ENCODE results near the gene MFGE8. TPM values are rescaled to one million over a fixed set of nuclear protein-coding genes. Genes with fewer than 3 reads are reported as not detected.

The MFGE8 gene
- polyA plus RNA-seq, 1 of the 3 experiments (the other 2 are of a cell fraction), result 247 TPM

DNA sequence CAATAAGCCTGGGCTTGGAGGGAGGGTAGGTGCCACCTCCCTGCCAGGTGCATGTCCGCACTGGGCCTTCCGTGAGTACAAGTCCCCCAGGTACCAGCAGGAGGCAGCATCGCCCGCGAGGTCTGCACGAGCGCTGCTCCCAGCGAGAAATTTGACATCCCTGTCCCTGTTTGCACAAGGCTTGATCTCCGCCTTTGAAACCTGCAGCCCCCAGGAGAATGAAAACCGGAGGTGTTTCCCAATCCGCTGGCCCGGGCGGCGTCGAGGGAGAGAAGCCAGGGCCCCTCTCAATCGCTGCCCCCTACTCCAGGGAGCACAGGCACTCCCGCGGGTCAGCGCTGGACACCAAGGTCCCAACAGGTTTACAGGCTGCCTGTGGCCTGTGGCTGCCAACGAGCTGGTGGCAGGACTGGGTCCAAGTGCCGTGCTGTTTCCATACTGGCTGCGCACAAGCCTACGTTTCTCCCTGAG lies 18.8 kb downstream of the MFGE8 start:
- H3K4me3 ChIP-seq (ENCODE audit: low read depth in 2 of 2, low read length in 1 of 2), result peak overlapping the region; percentile 49 to 60
- ChIA-PET POLR2A (no interaction called here), CTCF (interaction anchor here (0.6 to 5.7 kb wide), 7 partner anchors 9 to 237 kb away, joined by 3 to 29 read pairs (median 4); no protein-coding TSS in a partner anchor)
- peak; percentile 80 for DNase-seq
- no peaks in the 10 kb centered on the region for H3K9me3 ChIP-seq
- WGBS (ENCODE audit: low lambda C conversion rate), result 7% methylated on average over 14 of the region's 23 CpGs
- no peak overlapping the region for H2AFZ ChIP-seq (ENCODE audit: low read depth)
- no peaks in the 10 kb centered on the region for H3K36me3 ChIP-seq (replicated peaks in 1 of 2; ENCODE audit: control insufficient read depth in 1 of 2, insufficient read depth in 2 of 2, low read length in 1 of 2)
- H3K9ac ChIP-seq, result no peak overlapping the region
- no peaks in the 10 kb centered on the region for H3K27me3 ChIP-seq (ENCODE audit: insufficient read depth)
- peaks cover 5 to 23% of the 10 kb centered on the region in 2 experiments; a peak in 2 of 4 replicates for H3K4me1 ChIP-seq (ENCODE audit: control insufficient read depth in 1 of 2, insufficient read depth in 2 of 2, low read depth in 1 of 2, low read length in 1 of 2)
- H3F3A ChIP-seq (replicated peaks; ENCODE audit: insufficient read depth), result peaks cover 3% of the 10 kb centered on the region
- peak overlapping the region; percentile 80 for H3K4me2 ChIP-seq
- H3K79me2 ChIP-seq (ENCODE audit: insufficient read depth), result no peaks in the 10 kb centered on the region
- TF ChIP-seq, protein P1, sequence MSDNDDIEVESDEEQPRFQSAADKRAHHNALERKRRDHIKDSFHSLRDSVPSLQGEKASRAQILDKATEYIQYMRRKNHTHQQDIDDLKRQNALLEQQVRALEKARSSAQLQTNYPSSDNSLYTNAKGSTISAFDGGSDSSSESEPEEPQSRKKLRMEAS (IDR thresholded peaks at IDR 0.05; ENCODE audit: low read depth), result 0 out of 2 replicates have a peak, but pooled peaks have one; percentile 47
- TF ChIP-seq RAD21 (IDR thresholded peaks at IDR 0.05; ENCODE audit: low read length) (peak; percentile 64), SMC3 (IDR thresholded peaks at IDR 0.05; ENCODE audit: low read depth, low read length) (peak; percentile 43)
- TF ChIP-seq, protein P2, sequence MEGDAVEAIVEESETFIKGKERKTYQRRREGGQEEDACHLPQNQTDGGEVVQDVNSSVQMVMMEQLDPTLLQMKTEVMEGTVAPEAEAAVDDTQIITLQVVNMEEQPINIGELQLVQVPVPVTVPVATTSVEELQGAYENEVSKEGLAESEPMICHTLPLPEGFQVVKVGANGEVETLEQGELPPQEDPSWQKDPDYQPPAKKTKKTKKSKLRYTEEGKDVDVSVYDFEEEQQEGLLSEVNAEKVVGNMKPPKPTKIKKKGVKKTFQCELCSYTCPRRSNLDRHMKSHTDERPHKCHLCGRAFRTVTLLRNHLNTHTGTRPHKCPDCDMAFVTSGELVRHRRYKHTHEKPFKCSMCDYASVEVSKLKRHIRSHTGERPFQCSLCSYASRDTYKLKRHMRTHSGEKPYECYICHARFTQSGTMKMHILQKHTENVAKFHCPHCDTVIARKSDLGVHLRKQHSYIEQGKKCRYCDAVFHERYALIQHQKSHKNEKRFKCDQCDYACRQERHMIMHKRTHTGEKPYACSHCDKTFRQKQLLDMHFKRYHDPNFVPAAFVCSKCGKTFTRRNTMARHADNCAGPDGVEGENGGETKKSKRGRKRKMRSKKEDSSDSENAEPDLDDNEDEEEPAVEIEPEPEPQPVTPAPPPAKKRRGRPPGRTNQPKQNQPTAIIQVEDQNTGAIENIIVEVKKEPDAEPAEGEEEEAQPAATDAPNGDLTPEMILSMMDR (IDR thresholded peaks at IDR 0.05), result peak; percentile 67
- TF ChIP-seq, protein P3, sequence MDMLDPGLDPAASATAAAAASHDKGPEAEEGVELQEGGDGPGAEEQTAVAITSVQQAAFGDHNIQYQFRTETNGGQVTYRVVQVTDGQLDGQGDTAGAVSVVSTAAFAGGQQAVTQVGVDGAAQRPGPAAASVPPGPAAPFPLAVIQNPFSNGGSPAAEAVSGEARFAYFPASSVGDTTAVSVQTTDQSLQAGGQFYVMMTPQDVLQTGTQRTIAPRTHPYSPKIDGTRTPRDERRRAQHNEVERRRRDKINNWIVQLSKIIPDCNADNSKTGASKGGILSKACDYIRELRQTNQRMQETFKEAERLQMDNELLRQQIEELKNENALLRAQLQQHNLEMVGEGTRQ (IDR thresholded peaks at IDR 0.05; ENCODE audit: borderline replicate concordance, low read depth, low read length), result no peak
- TF ChIP-seq, protein P4, sequence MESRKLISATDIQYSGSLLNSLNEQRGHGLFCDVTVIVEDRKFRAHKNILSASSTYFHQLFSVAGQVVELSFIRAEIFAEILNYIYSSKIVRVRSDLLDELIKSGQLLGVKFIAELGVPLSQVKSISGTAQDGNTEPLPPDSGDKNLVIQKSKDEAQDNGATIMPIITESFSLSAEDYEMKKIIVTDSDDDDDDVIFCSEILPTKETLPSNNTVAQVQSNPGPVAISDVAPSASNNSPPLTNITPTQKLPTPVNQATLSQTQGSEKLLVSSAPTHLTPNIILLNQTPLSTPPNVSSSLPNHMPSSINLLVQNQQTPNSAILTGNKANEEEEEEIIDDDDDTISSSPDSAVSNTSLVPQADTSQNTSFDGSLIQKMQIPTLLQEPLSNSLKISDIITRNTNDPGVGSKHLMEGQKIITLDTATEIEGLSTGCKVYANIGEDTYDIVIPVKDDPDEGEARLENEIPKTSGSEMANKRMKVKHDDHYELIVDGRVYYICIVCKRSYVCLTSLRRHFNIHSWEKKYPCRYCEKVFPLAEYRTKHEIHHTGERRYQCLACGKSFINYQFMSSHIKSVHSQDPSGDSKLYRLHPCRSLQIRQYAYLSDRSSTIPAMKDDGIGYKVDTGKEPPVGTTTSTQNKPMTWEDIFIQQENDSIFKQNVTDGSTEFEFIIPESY (IDR thresholded peaks at IDR 0.05; ENCODE audit: borderline replicate concordance, low read depth), result no peak
- H3K27ac ChIP-seq (ENCODE audit: low read depth in 2 of 2, low read length in 1 of 2), result no peak overlapping the region
- H3K9me2 ChIP-seq, result no peaks in the 10 kb centered on the region
- no peaks in the 10 kb centered on the region for H4K20me1 ChIP-seq (ENCODE audit: insufficient read depth)

DNA sequence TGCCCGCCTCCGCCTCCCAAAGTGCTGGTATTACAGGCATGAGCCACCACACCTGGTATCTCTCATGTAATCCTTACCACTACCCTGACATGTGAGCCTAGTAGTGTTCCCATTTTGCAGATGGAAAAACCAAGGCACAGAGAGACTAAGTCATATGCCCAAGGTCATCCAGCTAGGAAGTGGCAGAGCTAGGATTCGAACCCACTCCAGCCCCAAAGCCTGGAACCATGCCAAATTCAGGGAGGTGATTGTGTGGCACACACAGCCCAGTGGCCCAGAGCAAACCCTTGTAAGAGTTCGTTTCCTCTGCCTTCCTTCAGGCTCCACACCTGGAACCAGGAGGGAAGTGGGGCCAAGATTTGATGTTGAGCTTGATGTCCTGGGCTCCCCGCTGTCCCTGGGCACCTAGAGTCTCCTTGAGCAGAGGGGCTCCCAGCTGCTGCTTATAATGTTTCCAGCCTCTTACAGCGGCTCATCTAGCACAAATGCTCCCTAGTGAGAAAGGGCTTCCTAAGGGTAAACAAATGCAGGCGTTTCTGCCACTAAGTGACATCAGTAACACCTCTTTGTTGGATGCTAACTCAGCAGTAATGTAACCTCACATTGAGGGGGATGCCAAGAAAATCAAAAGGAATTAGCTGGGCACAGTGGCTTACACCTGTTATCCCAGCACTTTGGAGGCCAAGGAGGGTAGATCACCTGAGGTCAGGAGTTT lies 21.5 kb downstream of the MFGE8 start:
- no peak overlapping the region for H3K4me2 ChIP-seq
- no peak overlapping the region for H3K9ac ChIP-seq
- peaks cover 3% of the 10 kb centered on the region for H3F3A ChIP-seq (replicated peaks; ENCODE audit: insufficient read depth)
- no peak overlapping the region for H3K4me3 ChIP-seq (ENCODE audit: low read depth in 2 of 2, low read length in 1 of 2)
- 86% methylated on average over 6 of the region's 7 CpGs for whole genome bisulfite sequencing (ENCODE audit: low lambda C conversion rate)
- peaks cover 0 to 13% of the 10 kb centered on the region in 2 experiments; a peak in 1 of 4 replicates for H3K4me1 ChIP-seq (ENCODE audit: control insufficient read depth in 1 of 2, insufficient read depth in 2 of 2, low read depth in 1 of 2, low read length in 1 of 2)
- H3K79me2 ChIP-seq (ENCODE audit: insufficient read depth), result no peaks in the 10 kb centered on the region
- no peaks in the 10 kb centered on the region for H3K36me3 ChIP-seq (replicated peaks in 1 of 2; ENCODE audit: control insufficient read depth in 1 of 2, insufficient read depth in 2 of 2, low read length in 1 of 2)
- no peaks in the 10 kb centered on the region for H4K20me1 ChIP-seq (ENCODE audit: insufficient read depth)
- no peaks in the 10 kb centered on the region for H3K9me3 ChIP-seq
- H3K27me3 ChIP-seq (ENCODE audit: insufficient read depth), result no peaks in the 10 kb centered on the region
- no peak for DNase-seq
- H3K27ac ChIP-seq (ENCODE audit: low read depth in 2 of 2, low read length in 1 of 2), result no peak overlapping the region
- H3K9me2 ChIP-seq, result no peaks in the 10 kb centered on the region
- ChIA-PET CTCF (interaction anchor here (0.8 to 5.7 kb wide), 5 partner anchors 11 to 415 kb away, joined by 3 to 29 read pairs (median 8); no protein-coding TSS in a partner anchor), POLR2A (no interaction called here)
- H2AFZ ChIP-seq (ENCODE audit: low read depth), result no peak overlapping the region
- TF ChIP-seq JUND (IDR thresholded peaks at IDR 0.05) (no peak), GABPA (IDR thresholded peaks at IDR 0.05; ENCODE audit: low read depth) (no peak), NRF1 (IDR thresholded peaks at IDR 0.05; ENCODE audit: low read depth, low read length) (no peak), FOXM1 (IDR thresholded peaks at IDR 0.05; ENCODE audit: low read depth) (no peak), FOSL2 (IDR thresholded peaks at IDR 0.05; ENCODE audit: borderline replicate concordance, low read depth) (no peak)
- TF ChIP-seq, protein P1 (IDR thresholded peaks at IDR 0.05; ENCODE audit: low read depth), result no peak
- TF ChIP-seq, protein P5, sequence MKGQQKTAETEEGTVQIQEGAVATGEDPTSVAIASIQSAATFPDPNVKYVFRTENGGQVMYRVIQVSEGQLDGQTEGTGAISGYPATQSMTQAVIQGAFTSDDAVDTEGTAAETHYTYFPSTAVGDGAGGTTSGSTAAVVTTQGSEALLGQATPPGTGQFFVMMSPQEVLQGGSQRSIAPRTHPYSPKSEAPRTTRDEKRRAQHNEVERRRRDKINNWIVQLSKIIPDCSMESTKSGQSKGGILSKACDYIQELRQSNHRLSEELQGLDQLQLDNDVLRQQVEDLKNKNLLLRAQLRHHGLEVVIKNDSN (IDR thresholded peaks at IDR 0.05; ENCODE audit: borderline replicate concordance, low read depth), result no peak
- TF ChIP-seq, protein P6, sequence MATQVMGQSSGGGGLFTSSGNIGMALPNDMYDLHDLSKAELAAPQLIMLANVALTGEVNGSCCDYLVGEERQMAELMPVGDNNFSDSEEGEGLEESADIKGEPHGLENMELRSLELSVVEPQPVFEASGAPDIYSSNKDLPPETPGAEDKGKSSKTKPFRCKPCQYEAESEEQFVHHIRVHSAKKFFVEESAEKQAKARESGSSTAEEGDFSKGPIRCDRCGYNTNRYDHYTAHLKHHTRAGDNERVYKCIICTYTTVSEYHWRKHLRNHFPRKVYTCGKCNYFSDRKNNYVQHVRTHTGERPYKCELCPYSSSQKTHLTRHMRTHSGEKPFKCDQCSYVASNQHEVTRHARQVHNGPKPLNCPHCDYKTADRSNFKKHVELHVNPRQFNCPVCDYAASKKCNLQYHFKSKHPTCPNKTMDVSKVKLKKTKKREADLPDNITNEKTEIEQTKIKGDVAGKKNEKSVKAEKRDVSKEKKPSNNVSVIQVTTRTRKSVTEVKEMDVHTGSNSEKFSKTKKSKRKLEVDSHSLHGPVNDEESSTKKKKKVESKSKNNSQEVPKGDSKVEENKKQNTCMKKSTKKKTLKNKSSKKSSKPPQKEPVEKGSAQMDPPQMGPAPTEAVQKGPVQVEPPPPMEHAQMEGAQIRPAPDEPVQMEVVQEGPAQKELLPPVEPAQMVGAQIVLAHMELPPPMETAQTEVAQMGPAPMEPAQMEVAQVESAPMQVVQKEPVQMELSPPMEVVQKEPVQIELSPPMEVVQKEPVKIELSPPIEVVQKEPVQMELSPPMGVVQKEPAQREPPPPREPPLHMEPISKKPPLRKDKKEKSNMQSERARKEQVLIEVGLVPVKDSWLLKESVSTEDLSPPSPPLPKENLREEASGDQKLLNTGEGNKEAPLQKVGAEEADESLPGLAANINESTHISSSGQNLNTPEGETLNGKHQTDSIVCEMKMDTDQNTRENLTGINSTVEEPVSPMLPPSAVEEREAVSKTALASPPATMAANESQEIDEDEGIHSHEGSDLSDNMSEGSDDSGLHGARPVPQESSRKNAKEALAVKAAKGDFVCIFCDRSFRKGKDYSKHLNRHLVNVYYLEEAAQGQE (IDR thresholded peaks at IDR 0.05; ENCODE audit: low read depth, low read length), result no peak
- TF ChIP-seq, protein P7, sequence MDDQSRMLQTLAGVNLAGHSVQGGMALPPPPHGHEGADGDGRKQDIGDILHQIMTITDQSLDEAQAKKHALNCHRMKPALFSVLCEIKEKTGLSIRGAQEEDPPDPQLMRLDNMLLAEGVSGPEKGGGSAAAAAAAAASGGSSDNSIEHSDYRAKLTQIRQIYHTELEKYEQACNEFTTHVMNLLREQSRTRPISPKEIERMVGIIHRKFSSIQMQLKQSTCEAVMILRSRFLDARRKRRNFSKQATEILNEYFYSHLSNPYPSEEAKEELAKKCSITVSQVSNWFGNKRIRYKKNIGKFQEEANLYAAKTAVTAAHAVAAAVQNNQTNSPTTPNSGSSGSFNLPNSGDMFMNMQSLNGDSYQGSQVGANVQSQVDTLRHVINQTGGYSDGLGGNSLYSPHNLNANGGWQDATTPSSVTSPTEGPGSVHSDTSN (IDR thresholded peaks at IDR 0.05), result no peak

Data from SK-N-SH (cell line).